Activated T-helper 1 cell treated with Interleukin-2 at 50 U/mL for 16 hours (primary cell): ENCODE results near the gene EIF4G1.
"Not testable (repeated sequence)": the region's sequence is repeated elsewhere in the genome, so short reads cannot be mapped to it uniquely, and the experiment has no call there.

ENCODE experiments used
- DNase-seq: peaks from one replicate; pipeline ENCODE4 v3.0.0-alpha.2; 2020; ENCODE audit warnings: low read depth

The EIF4G1 gene

DNA sequence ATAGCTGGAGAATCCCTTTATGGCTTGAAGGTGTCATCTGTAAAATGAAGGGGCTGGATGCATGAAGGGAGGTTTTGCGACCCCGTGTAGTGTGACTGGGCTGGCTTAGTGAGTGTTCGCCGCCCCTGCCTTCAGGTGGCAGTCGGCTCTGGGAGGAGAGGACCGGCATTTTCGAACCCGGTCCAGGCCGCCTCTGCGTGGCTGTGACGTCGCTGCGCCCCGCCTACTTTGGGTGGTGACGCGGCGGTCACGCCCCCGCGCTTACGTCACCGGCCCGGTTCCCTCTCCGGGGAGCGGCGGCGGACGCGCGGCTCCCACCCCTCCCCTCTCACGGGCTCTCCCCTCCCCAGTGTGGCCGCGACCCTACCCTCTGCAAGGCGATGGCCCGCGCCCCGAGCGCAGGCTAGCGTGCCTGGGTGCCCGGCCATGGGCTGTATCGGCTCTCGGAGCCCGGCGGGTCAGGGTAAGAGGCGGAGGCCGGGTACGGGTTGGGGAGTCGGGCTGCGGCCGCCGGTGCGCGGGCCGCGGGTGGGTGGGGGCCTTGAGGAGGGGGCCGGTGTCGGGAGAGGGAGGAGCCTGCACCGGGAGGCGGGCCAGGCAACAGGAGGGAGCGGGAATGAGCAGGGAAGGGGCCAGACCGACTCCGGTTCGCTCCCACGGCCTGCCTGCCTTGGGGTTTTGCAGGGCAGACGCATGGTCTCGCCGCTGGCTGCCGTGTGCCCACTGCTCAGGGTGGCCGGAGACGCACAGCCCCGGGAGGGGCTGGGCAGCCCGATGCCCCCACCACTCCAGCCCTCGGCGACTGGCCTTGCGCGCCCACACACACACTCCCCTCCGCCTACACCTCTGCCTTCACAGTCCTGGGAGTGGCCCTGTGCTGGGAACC, 21.5 kb downstream of the EIF4G1 start:
- peak; percentile 79 for DNase-seq

DNA sequence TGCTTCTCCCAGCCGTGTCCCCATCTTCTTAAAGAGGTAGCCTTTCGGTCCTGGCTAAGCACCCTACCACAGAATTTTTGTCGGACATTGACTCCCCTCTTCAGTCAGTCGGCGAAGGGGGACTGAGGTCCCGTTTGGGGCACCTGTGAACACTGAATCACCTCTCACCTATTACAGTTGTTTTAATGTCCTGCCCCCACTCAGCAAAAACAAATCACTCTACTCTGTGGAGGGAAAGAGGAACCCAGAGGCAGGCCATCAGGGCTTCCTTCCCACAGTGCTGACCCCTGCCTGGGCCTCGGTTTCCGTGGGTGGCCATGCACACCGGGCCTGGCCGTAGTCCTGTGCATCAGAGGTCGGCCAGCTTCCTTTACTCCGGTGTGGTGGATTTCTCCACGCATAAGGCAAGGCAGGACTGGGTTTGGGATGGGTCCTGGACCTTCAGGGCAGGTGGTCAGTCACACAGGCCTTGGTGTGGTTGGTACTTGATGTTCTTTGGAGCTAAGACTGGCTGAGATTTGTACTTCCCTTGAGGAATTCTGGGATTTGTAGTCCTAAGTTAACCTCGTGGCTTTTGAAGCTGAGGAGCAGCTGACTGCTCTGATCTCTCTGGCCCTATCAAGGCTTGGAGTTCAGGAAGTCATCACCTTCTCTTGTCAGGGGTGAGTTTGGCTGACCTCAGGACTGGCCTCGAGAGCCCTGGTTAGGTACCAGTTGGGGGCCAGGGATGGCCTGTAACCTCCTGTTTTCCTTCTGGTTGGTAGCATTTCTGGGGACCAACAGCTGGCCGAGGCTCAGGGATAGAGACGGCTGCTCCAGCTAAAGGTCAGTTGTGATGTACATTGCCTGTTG, 22.4 kb downstream of the EIF4G1 start:
- DNase-seq: no peak

GRCh38 chr3:184337399-184337714, 23.0 kb downstream of the EIF4G1 start, which contains the start of gene FAM131A:
FAM131A (plus strand) TSS chr3:184337600; CDS start chr3:184337631, 31 bp downstream.
- DNase-seq: no peak

DNA sequence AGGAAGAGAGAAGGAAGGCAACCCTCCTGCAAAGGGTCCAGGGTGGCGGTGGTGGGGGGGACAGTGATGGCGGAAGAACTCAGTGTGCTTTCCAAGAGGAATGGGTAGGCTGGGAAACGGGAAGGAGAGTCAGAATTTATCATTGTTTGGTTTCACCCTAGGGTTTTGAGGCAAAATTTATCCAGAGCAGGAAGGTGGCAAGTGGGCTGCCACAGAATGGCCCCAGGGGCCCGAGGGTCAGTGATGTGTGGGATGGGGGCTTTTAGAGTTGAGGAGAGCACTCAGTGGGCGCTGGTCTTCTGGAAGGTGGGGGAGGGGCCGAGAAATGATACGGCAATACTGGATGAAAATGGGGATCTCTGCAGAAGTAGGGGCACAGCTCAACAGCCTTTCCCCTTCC, 23.6 kb downstream of the EIF4G1 start:
- DNase-seq: no peak

- no peak for DNase-seq
These were observed 24.1 kb downstream of the EIF4G1 start for GRCh38 chr3:184338511-184338945.

- no peak for DNase-seq
These were observed 24.6 kb downstream of the EIF4G1 start for GRCh38 chr3:184339001-184339400.

DNA sequence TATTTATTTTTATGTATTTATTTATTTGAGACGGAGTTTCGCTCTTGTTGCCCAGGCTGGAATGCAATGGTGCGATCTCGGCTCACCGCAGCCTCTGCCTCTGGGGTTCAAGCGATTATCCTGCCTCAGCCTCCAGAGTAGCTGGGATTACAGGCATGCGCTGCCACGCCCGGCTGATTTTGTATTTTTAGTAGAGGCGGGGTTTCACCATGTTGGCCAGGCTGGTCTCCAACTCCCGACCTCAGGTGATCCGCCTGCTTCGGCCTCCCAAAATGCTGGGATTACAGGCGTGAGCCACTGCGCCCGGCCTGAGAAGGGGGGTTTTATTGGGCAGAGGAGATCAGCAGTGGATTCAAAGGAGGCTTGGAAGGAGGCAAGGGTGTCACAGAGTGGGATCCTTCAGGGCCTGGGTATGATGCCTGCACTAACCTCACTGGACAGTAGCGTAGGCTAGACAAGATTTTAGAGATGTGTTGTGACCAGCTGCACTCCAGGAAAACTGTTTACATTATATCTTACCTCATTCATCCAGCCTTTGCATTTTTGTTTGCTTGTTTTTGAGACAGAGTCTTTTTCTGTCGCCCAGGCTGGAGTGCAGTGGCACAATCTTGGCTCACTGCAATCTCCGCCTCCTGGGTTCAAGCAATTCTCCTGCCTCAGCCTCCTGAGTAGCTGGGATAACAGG, 25.2 kb downstream of the EIF4G1 start:
- DNase-seq: not testable (repeated sequence)

DNA sequence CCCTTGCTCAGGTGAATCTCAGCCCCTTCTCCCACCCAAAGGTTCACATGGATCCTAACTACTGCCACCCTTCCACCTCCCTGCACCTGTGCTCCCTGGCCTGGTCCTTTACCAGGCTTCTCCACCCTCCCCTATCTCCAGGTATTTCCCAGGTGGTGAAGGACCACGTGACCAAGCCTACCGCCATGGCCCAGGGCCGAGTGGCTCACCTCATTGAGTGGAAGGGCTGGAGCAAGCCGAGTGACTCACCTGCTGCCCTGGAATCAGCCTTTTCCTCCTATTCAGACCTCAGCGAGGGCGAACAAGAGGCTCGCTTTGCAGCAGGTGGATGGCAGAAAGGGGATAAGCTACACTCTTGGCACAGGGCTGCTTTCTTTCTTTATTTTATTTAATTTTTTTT, 27.5 kb downstream of the EIF4G1 start:
- no peak for DNase-seq

GRCh38 chr3:184343200-184343876, 28.9 kb downstream of the EIF4G1 start:
- DNase-seq: no peak

GRCh38 chr3:184344579-184345316, 30.3 kb downstream of the EIF4G1 start:
- no peak for DNase-seq

DNA sequence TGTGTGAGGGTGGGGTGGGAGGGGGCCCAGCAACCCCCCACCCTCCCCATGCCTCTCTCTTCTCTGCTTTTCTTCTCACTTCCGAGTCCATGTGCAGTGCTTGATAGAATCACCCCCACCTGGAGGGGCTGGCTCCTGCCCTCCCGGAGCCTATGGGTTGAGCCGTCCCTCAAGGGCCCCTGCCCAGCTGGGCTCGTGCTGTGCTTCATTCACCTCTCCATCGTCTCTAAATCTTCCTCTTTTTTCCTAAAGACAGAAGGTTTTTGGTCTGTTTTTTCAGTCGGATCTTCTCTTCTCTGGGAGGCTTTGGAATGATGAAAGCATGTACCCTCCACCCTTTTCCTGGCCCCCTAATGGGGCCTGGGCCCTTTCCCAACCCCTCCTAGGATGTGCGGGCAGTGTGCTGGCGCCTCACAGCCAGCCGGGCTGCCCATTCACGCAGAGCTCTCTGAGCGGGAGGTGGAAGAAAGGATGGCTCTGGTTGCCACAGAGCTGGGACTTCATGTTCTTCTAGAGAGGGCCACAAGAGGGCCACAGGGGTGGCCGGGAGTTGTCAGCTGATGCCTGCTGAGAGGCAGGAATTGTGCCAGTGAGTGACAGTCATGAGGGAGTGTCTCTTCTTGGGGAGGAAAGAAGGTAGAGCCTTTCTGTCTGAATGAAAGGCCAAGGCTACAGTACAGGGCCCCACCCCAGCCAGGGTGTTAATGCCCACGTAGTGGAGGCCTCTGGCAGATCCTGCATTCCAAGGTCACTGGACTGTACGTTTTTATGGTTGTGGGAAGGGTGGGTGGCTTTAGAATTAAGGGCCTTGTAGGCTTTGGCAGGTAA, 31.1 kb downstream of the EIF4G1 start:
- no peak for DNase-seq

GRCh38 chr3:184346480-184347190, 32.2 kb downstream of the EIF4G1 start:
- no peak for DNase-seq

DNA sequence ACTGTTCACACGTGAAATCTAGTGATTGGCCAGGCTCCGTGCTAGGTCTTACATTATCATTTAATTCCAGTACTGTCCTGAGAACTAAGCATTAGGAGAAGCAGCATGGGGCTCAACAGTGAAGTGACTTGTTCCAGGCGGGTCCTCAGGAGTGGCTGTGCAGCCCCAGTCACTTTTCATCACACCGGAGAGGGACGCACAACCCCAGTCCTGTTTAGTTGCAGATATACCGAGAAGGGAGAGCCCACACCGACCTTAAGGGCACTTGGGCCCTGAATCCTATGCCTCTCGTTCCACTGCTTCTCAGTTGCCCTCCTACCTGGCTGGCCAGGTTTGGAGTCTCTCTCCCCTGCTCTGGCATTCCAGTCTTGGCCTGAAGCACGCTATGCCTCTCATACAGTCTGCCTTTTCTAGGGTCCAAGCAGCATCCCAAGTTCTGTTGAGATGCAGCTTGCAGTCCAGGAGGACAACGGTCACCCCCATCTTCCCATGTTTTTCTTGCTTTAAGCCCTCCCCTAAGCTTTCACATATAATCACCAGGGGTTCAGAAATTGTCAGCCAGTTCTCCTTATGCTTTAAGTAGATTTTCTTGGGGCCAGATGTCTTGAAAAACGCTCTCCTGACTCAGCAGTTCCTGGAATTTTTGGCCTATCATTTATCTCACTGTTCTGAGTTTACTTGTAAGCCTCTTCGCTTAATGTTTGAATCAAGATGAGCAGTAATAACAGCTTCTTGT, 33.1 kb downstream of the EIF4G1 start:
- no peak for DNase-seq

- no peak for DNase-seq
These were observed 33.6 kb downstream of the EIF4G1 start for GRCh38 chr3:184348057-184348382.

DNA sequence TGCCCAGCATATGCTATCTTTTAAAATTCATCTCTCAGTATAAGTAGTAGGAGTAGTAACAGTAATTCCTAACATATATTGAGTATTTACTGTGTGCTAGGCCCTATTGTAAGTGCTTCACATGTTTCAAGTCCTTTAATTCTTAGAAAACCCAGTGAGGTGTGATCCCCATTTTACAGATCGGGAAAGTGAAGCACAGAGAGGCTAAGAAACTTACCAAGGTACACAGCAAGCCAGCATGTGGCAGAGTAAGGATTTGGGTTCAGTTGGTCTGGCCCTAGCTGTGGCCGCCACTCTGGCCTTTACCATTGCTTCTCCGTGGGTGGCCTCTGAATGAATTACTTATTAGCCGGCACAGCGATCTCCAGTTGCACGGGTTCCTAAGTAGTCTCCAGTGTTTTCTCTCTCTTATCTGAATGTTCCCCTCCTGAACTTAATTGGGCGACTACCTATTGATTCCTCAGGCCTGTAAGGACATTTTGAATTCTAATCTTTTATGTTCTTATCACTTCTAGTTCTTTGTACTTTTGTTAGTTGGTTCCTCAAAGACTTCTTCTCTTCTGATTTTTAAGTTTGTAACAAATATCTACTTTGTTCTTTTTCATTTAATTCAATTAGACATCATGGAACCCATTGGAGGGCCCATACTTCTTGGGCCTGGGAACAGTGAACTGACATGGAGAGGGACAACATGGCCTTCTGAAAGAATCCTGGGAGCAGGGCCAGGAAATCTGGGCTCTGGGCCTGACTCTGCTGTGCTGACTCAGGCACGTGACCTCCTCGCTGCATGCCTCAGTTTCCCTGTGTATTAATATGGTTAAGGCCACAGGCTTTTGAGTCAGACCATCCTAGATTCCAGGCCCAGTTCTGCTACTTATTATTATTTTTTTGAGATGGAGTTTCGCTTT, 35.4 kb downstream of the EIF4G1 start:
- DNase-seq: no peak

- no peak for DNase-seq
These were observed 36.2 kb downstream of the EIF4G1 start for GRCh38 chr3:184350618-184351017.

DNA sequence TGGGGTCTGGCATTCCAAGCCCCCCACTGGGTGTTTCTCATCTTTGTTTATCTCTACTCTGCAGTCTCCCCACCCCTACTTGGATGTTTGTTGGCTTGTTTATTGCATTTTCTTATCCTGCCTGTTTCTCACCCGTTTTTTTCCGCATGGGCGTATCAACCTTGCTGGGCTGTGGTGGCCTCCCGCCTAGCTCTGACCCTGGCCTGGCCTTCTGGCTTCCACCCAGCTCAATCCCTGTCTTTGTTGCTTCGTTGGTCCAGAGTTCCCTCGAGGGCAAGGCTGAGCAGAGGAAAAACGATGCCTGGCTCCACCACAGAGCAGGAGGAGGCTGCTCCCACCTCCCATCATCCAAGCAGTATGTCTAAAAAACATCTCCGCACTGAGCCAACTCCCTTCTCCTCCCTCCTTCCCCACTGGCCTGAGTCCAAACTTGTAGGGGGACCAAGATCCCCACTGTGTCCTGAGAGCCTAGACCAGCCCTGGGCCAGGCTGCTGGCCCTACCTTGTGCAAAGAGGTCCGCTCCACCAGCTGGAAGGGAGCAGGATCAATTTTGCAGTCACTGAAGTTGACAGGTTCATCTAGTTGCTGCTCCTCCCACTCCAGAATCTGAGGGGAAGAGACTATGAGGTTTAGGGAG, 37.2 kb downstream of the EIF4G1 start:
- no peak for DNase-seq
